Measurements from ENCODE around the gene TMEM255B. TPM values are rescaled to one million over a fixed set of nuclear protein-coding genes. Genes with fewer than 3 reads are reported as not detected.

TMEM255B gene
- total RNA-seq, 1 experiment from 2014 or later, result 26.3 TPM

GRCh38 chr13:113806104-113806471 lies 47.1 kb downstream of the TMEM255B start:
- H3K27ac ChIP-seq (ENCODE audit: low read length), result no peak overlapping the region
- TF ChIP-seq POLR2AphosphoS5 (IDR thresholded peaks at IDR 0.05; ENCODE audit: low read depth, low read length), result no peak
- ChIA-PET POLR2A (no interaction called here), CTCF (interaction anchor here (0.5 kb wide), 1 partner anchor 131 kb away, joined by 14 read pairs; no protein-coding TSS in a partner anchor)
- no peaks in the 10 kb centered on the region for H3K36me3 ChIP-seq (ENCODE audit: control insufficient read depth, insufficient read depth, low read length)
- no peak overlapping the region for H3K4me3 ChIP-seq (ENCODE audit: low read depth in 2 of 2, low read length in 2 of 2)
- H3K9me3 ChIP-seq (ENCODE audit: control insufficient read depth, insufficient read depth, low read depth, low read length), result no peaks in the 10 kb centered on the region
- no peaks in the 10 kb centered on the region for H3K27me3 ChIP-seq (ENCODE audit: control insufficient read depth, insufficient read depth, low read length)
- H3K4me1 ChIP-seq (ENCODE audit: control insufficient read depth, insufficient read depth, low read length), result no peaks in the 10 kb centered on the region
- intact Hi-C loops (cut with micrococcal nuclease; ENCODE audit: unreplicated experiment), result no loop called here
- BruUV-seq (replicated peaks), result no TSS peak
- DNase-seq (ENCODE audit: low read depth, low spot score), result no peak
- no peak for ATAC-seq
- in situ Hi-C loops (cut with HindIII; ENCODE audit: low pct_unique_long_range_greater_than_20kb, low sequenced_read_pairs), result no loop called here

DNA sequence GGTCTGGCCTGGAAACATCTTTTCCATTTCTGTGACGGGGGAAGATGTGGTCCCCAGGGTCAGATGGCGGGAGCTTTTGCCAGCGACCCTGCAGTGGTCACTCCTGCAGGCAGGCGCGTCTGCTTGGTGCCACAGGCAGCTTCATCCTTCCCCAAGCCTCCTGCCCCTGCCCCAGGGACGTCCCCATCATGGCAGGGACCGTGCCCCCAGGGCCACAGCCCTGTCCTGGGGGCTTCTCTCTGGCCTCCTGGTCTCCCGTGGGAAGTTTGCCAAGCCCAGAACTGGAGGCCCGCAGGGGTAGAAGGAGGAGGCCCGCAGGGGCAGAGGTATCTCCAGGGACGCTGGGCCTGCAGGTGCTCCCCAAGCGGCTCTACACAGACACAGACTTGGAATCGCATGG lies 47.5 kb downstream of the TMEM255B start:
- intact Hi-C loops (cut with micrococcal nuclease; ENCODE audit: unreplicated experiment) (no loop called here), in situ Hi-C loops (cut with HindIII; ENCODE audit: low pct_unique_long_range_greater_than_20kb, low sequenced_read_pairs) (no loop called here)
- CTCF ChIA-PET, result no interaction called here
- POLR2A ChIA-PET, result no interaction called here
- Histone ChIP-seq H3K4me1 (ENCODE audit: control insufficient read depth, insufficient read depth, low read length) (no peaks in the 10 kb centered on the region), H3K4me3 (ENCODE audit: low read depth in 2 of 2, low read length in 2 of 2) (no peak overlapping the region), H3K9me3 (ENCODE audit: control insufficient read depth, insufficient read depth, low read depth, low read length) (no peaks in the 10 kb centered on the region), H3K36me3 (ENCODE audit: control insufficient read depth, insufficient read depth, low read length) (no peaks in the 10 kb centered on the region), H3K27me3 (ENCODE audit: control insufficient read depth, insufficient read depth, low read length) (no peaks in the 10 kb centered on the region), H3K27ac (ENCODE audit: low read length) (no peak overlapping the region)
- BruUV-seq (replicated peaks), result no TSS peak
- ATAC-seq, result no peak
- TF ChIP-seq SIN3A (IDR thresholded peaks at IDR 0.05; ENCODE audit: borderline replicate concordance, insufficient read depth, low read depth, low read length) (no peak), TCF7L2 (IDR thresholded peaks at IDR 0.05; ENCODE audit: low read depth, low read length) (no peak), POLR2AphosphoS5 (IDR thresholded peaks at IDR 0.05; ENCODE audit: low read depth, low read length) (no peak)
- TF ChIP-seq, protein P1, sequence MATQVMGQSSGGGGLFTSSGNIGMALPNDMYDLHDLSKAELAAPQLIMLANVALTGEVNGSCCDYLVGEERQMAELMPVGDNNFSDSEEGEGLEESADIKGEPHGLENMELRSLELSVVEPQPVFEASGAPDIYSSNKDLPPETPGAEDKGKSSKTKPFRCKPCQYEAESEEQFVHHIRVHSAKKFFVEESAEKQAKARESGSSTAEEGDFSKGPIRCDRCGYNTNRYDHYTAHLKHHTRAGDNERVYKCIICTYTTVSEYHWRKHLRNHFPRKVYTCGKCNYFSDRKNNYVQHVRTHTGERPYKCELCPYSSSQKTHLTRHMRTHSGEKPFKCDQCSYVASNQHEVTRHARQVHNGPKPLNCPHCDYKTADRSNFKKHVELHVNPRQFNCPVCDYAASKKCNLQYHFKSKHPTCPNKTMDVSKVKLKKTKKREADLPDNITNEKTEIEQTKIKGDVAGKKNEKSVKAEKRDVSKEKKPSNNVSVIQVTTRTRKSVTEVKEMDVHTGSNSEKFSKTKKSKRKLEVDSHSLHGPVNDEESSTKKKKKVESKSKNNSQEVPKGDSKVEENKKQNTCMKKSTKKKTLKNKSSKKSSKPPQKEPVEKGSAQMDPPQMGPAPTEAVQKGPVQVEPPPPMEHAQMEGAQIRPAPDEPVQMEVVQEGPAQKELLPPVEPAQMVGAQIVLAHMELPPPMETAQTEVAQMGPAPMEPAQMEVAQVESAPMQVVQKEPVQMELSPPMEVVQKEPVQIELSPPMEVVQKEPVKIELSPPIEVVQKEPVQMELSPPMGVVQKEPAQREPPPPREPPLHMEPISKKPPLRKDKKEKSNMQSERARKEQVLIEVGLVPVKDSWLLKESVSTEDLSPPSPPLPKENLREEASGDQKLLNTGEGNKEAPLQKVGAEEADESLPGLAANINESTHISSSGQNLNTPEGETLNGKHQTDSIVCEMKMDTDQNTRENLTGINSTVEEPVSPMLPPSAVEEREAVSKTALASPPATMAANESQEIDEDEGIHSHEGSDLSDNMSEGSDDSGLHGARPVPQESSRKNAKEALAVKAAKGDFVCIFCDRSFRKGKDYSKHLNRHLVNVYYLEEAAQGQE (IDR thresholded peaks at IDR 0.05; ENCODE audit: insufficient read depth in 1 of 2, low read depth in 2 of 2, low read length in 1 of 2), result no peak
- TF ChIP-seq, protein P2, sequence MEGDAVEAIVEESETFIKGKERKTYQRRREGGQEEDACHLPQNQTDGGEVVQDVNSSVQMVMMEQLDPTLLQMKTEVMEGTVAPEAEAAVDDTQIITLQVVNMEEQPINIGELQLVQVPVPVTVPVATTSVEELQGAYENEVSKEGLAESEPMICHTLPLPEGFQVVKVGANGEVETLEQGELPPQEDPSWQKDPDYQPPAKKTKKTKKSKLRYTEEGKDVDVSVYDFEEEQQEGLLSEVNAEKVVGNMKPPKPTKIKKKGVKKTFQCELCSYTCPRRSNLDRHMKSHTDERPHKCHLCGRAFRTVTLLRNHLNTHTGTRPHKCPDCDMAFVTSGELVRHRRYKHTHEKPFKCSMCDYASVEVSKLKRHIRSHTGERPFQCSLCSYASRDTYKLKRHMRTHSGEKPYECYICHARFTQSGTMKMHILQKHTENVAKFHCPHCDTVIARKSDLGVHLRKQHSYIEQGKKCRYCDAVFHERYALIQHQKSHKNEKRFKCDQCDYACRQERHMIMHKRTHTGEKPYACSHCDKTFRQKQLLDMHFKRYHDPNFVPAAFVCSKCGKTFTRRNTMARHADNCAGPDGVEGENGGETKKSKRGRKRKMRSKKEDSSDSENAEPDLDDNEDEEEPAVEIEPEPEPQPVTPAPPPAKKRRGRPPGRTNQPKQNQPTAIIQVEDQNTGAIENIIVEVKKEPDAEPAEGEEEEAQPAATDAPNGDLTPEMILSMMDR (IDR thresholded peaks at IDR 0.05), result no peak
- no peak for DNase-seq (ENCODE audit: low read depth, low spot score)

DNA sequence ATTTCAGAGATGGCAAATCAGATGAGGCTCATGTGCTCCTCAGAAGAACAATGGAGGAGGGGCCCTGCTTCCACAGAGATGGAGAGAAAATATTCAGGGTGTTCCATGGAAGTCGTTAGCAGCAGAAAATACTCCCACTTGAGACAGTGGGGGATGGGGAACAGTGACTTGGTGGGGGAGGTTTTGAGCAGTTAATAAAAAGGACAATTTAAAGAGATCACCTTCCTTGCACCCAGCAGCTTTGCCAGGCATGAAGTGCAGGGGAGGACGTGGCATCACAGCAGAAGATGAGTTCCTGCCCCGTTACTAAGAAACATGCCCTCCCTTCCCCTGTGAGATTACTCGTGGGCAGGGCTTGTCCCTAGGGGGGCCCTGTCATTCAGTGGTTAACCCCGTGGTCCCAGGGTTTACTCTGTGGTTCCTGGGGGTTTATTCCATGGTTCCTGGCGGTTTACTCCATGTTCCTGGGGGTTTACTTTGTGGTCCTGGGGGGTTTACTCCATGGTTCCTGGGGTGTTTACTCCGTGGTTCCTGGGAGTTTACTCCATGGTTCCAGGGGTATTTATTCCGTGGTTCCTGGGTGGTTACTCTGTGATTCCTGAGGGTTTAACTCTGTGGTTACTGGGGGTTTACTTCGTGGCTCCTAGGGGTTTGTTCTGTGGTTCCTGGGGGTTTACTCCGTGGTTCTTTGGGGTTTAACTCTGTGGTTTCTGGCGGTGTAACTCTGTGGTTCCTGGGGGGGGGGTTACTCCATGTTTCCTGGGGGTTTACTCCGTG lies 49.2 kb downstream of the TMEM255B start:
- Histone ChIP-seq H3K27me3 (ENCODE audit: control insufficient read depth, insufficient read depth, low read length) (no peaks in the 10 kb centered on the region), H3K27ac (ENCODE audit: low read length) (no peak overlapping the region), H3K9me3 (ENCODE audit: control insufficient read depth, insufficient read depth, low read depth, low read length) (no peaks in the 10 kb centered on the region), H3K36me3 (ENCODE audit: control insufficient read depth, insufficient read depth, low read length) (no peaks in the 10 kb centered on the region), H3K4me3 (ENCODE audit: low read depth in 2 of 2, low read length in 2 of 2) (no peak overlapping the region), H3K4me1 (ENCODE audit: control insufficient read depth, insufficient read depth, low read length) (no peaks in the 10 kb centered on the region)
- TF ChIP-seq, protein P2 (IDR thresholded peaks at IDR 0.05), result no peak
- TF ChIP-seq POLR2AphosphoS5 (IDR thresholded peaks at IDR 0.05; ENCODE audit: low read depth, low read length) (no peak), TCF7L2 (IDR thresholded peaks at IDR 0.05; ENCODE audit: low read depth, low read length) (no peak), SIN3A (IDR thresholded peaks at IDR 0.05; ENCODE audit: borderline replicate concordance, insufficient read depth, low read depth, low read length) (no peak)
- TF ChIP-seq, protein P1 (IDR thresholded peaks at IDR 0.05; ENCODE audit: insufficient read depth in 1 of 2, low read depth in 2 of 2, low read length in 1 of 2), result no peak
- ATAC-seq, result no peak
- CTCF ChIA-PET, result no interaction called here
- intact Hi-C loops (cut with micrococcal nuclease; ENCODE audit: unreplicated experiment), result no loop called here
- POLR2A ChIA-PET, result no interaction called here
- BruUV-seq (replicated peaks), result no TSS peak
- DNase-seq (ENCODE audit: low read depth, low spot score), result no peak
- in situ Hi-C loops (cut with HindIII; ENCODE audit: low pct_unique_long_range_greater_than_20kb, low sequenced_read_pairs), result no loop called here

All from Panc1 (cell line).